GM23338 (cell line): ENCODE results near the gene GLRX. TPM values are rescaled to one million over a fixed set of nuclear protein-coding genes. Genes with fewer than 3 reads are reported as not detected.
A peak's percentile ranks its signal among the peaks of the same experiment; 100 is the strongest.

Source experiments
- ATAC-seq: fragments of 200-7000 bp; cut with Tn5 transposase; 3 replicates; pipeline ENCODE4 v1.9.1; 2020
- DNase-seq: peaks from one replicate; pipeline ENCODE4 v3.0.0-alpha.2; 2015; ENCODE audit warnings: low spot score
- H2AFZ ChIP-seq: fragments of 200-600 bp; sonication (generic); 2 replicates; pipeline ENCODE4 v1.8.0; 2016; ENCODE audit warnings: antibody characterized with exemption, mild to moderate bottlenecking, moderate library complexity
- H3F3A ChIP-seq: fragments of 200-600 bp; sonication (generic); replicated peaks from 2 replicates; pipeline ENCODE4 v1.8.0; 2017; ENCODE audit warnings: antibody characterized with exemption, mixed run types, low read depth
- H3K27ac ChIP-seq: fragments of 200-600 bp; sonication (generic); 2 replicates; pipeline ENCODE4 v1.6.1; 2016; ENCODE audit warnings: low read depth
- H3K27me3 ChIP-seq: fragments of 200-600 bp; sonication (generic); 2 replicates; pipeline ENCODE4 v1.8.0; 2016; ENCODE audit warnings: mild to moderate bottlenecking, mixed run types, moderate library complexity; ENCODE audit not compliant: insufficient read depth
- H3K36me3 ChIP-seq: fragments of 200-600 bp; sonication (generic); 2 replicates; pipeline ENCODE4 v1.8.0; 2016; ENCODE audit warnings: mild to moderate bottlenecking; ENCODE audit not compliant: insufficient read depth
- H3K4me1 ChIP-seq: fragments of 200-600 bp; sonication (generic); 2 replicates; pipeline ENCODE4 v1.8.0; 2016; ENCODE audit warnings: mild to moderate bottlenecking, moderate library complexity; ENCODE audit not compliant: insufficient read depth
- H3K4me2 ChIP-seq: fragments of 200-600 bp; sonication (generic); 2 replicates; pipeline ENCODE4 v1.7.1; 2017; ENCODE audit warnings: mixed run types
- H3K4me3 ChIP-seq: fragments of 200-600 bp; sonication (generic); 2 replicates; pipeline ENCODE4 v1.6.1; 2016; ENCODE audit warnings: mixed run types
- H3K79me2 ChIP-seq: fragments of 200-600 bp; sonication (generic); replicated peaks from 2 replicates; pipeline ENCODE4 v1.8.0; 2017; ENCODE audit warnings: mild to moderate bottlenecking; ENCODE audit not compliant: insufficient read depth
- H3K9me2 ChIP-seq: fragments of 200-600 bp; sonication (generic); 2 replicates; pipeline ENCODE4 v1.8.0; 2017; ENCODE audit not compliant: insufficient read depth
- H4K20me1 ChIP-seq: fragments of 200-600 bp; sonication (generic); replicated peaks from 2 replicates; pipeline ENCODE4 v1.8.0; 2017; ENCODE audit warnings: mild to moderate bottlenecking; ENCODE audit not compliant: insufficient read depth
- H3K27ac Mint-ChIP-seq: 2 replicates; pipeline ENCODE4 v1.8.0; 2020; ENCODE audit warnings: inconsistent platforms, mild to moderate bottlenecking, moderate library complexity, mixed read lengths
- H3K27me3 Mint-ChIP-seq: 3 replicates; pipeline ENCODE4 v1.8.0; 2022; ENCODE audit warnings: low read depth, mild to moderate bottlenecking, moderate library complexity, mixed read lengths, inconsistent platforms; ENCODE audit not compliant: insufficient read depth, poor library complexity
- H3K36me3 Mint-ChIP-seq: 3 replicates; pipeline ENCODE4 v1.8.0; 2021; ENCODE audit warnings: low read depth, mild to moderate bottlenecking, inconsistent platforms, moderate library complexity, mixed read lengths
- H3K4me1 Mint-ChIP-seq: 3 replicates; pipeline ENCODE4 v1.8.0; 2020; ENCODE audit warnings: mild to moderate bottlenecking, inconsistent platforms, mixed read lengths
- H3K4me3 Mint-ChIP-seq: 3 replicates; pipeline ENCODE4 v1.8.0; 2021; ENCODE audit warnings: moderate library complexity, mild to moderate bottlenecking, inconsistent platforms, mixed read lengths
- H3K9me3 Mint-ChIP-seq: 3 replicates; pipeline ENCODE4 v1.8.0; 2020; ENCODE audit warnings: moderate library complexity, mild to moderate bottlenecking, inconsistent platforms, mixed read lengths
- CREB1 ChIP-seq: fragments of 250-450 bp; sonication (Bioruptor Pico); IDR thresholded peaks from 2 replicates; pipeline ENCODE4 v1.5.0; 2020; ENCODE audit warnings: low read depth, mild to moderate bottlenecking, moderate library complexity
- EZH2 ChIP-seq: fragments of 200-600 bp; sonication (generic); IDR thresholded peaks from one replicate; pipeline ENCODE4 v1.8.0; 2017; ENCODE audit warnings: antibody characterized with exemption, mild to moderate bottlenecking, low read depth; ENCODE audit not compliant: unreplicated experiment
- EZH2phosphoT487 ChIP-seq: fragments of 200-600 bp; sonication (generic); IDR thresholded peaks from one replicate; pipeline ENCODE4 v1.8.1; 2018; ENCODE audit warnings: antibody characterized with exemption; ENCODE audit not compliant: unreplicated experiment
- JUNB ChIP-seq: IDR thresholded peaks from one replicate; pipeline ENCODE4 v1.6.1; 2016; ENCODE audit warnings: antibody characterized with exemption; ENCODE audit not compliant: unreplicated experiment
- NANOG ChIP-seq: IDR thresholded peaks from 2 replicates; pipeline ENCODE4 v1.6.1; 2016; ENCODE audit warnings: antibody characterized with exemption, borderline replicate concordance
- POLR2AphosphoS5 ChIP-seq: IDR thresholded peaks from 2 replicates; pipeline ENCODE4 v1.6.1; 2016; ENCODE audit warnings: antibody characterized with exemption, low read depth
- REST ChIP-seq: IDR thresholded peaks from one replicate; pipeline ENCODE4 v1.6.1; 2018; ENCODE audit warnings: antibody characterized with exemption; ENCODE audit not compliant: unreplicated experiment
- STAT1 ChIP-seq: IDR thresholded peaks from one replicate; pipeline ENCODE4 v1.6.1; 2016; ENCODE audit warnings: antibody characterized with exemption; ENCODE audit not compliant: unreplicated experiment
- ZNF331 ChIP-seq: fragments of 250-450 bp; sonication (Bioruptor Pico); IDR thresholded peaks from 2 replicates; pipeline ENCODE4 v1.5.0; 2020; ENCODE audit warnings: low read depth, mild to moderate bottlenecking, moderate library complexity
- polyA plus RNA-seq: library from polyadenylated mRNA; unstranded; fragments of >200 nt; fragmentation: Nextera tagmentation; extraction: Ambion mirVana; gene quantifications from 2 replicates; pipeline ENCODE4 v1.2.1, GENCODE V29; 2016
- total RNA-seq: library from RNA; depleted of rRNA; stranded (reverse); fragments of >200 nt; shearing (Covaris generic); gene quantifications from 2 replicates; pipeline ENCODE4 v1.2.3, GENCODE V29; 2014
- TF ChIP-seq, protein P1 (sequence below), 2 experiments: fragments of 200-600 bp in 1 of 2; sonication (generic) in 1 of 2; conservative IDR thresholded peaks; 2 replicates each; pipeline versions ENCODE4 v1.5.1 to v1.6.1; 2016 to 2017; ENCODE audit warnings: antibody characterized with exemption in 2 of 2, low read depth in 2 of 2, mild to moderate bottlenecking in 2 of 2, moderate library complexity in 1 of 2

The GLRX gene
- total and polyA plus RNA-seq, 2 experiments from 2014 or later, result 9.5 to 42.2 TPM

DNA sequence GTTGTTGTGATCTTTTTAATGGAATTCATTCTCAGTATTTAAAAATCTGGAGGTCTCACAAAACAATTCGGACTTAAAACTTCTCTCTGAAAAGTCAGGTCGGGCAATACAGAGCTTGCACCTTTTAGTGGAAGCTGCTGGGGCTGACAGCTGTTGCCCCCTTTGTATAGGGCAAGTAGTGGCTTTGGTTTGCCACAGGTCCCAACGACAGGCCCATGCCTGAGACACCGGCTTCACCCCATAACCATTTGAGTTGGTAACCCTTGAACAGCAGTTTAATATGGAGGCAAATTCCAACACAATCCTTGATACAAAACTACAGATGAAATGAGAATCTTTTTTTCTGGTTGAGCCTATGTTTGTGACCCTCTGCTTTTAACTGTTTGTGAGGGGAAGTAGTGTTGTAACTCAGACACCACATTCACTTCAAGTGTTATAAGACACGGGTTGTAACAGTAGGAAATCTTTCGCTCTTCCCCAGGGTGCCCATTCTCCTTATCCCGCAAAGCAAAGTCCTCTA, 752 bp upstream of the GLRX start (continued):
- TF ChIP-seq REST, result no peak
- TF ChIP-seq STAT1, result no peak
- no peak for TF ChIP-seq NANOG
- TF ChIP-seq, protein P1, sequence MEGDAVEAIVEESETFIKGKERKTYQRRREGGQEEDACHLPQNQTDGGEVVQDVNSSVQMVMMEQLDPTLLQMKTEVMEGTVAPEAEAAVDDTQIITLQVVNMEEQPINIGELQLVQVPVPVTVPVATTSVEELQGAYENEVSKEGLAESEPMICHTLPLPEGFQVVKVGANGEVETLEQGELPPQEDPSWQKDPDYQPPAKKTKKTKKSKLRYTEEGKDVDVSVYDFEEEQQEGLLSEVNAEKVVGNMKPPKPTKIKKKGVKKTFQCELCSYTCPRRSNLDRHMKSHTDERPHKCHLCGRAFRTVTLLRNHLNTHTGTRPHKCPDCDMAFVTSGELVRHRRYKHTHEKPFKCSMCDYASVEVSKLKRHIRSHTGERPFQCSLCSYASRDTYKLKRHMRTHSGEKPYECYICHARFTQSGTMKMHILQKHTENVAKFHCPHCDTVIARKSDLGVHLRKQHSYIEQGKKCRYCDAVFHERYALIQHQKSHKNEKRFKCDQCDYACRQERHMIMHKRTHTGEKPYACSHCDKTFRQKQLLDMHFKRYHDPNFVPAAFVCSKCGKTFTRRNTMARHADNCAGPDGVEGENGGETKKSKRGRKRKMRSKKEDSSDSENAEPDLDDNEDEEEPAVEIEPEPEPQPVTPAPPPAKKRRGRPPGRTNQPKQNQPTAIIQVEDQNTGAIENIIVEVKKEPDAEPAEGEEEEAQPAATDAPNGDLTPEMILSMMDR (conservative IDR thresholded peaks at IDR 0.05; ENCODE audit: low read depth in 2 of 2), result no peak
- no peak for TF ChIP-seq EZH2phosphoT487

- peak overlapping the region; percentile 94 for H3K4me3 Mint-ChIP-seq
- no peaks in the 10 kb centered on the region for H3K9me3 Mint-ChIP-seq
- Histone ChIP-seq H4K20me1 (no peaks in the 10 kb centered on the region), H3K27me3 (no peaks in the 10 kb centered on the region), H3K79me2 (0 out of 2 replicates have a peak, but pooled peaks cover 5% of the 10 kb centered on the region), H3K9me2 (no peaks in the 10 kb centered on the region), H3F3A (no peaks in the 10 kb centered on the region), H3K36me3 (no peaks in the 10 kb centered on the region), H3K4me3 (peak overlapping the region; percentile 77), H3K27ac (peak overlapping the region; percentile 29; the same call in 1 of the 2 replicates), H3K4me1 (peaks cover 28% of the 10 kb centered on the region), H2AFZ (peak overlapping the region; percentile 97), H3K4me2 (peak overlapping the region; percentile 84)
- peaks cover 44% of the 10 kb centered on the region for H3K4me1 Mint-ChIP-seq
- peak overlapping the region; percentile 42; the same call in 1 of the 2 replicates for H3K27ac Mint-ChIP-seq
- peaks cover 6% of the 10 kb centered on the region for H3K27me3 Mint-ChIP-seq
- peak; percentile 68 for ATAC-seq
- H3K36me3 Mint-ChIP-seq, result no peaks in the 10 kb centered on the region
- DNase-seq, result peak; percentile 71
- TF ChIP-seq CREB1 (CRISPR knock-in tag) (no peak), EZH2 (no peak), NANOG (no peak), JUNB (no peak), POLR2AphosphoS5 (no peak), STAT1 (no peak), ZNF331 (CRISPR knock-in tag) (no peak), EZH2phosphoT487 (no peak)
- TF ChIP-seq, protein P1 (conservative IDR thresholded peaks at IDR 0.05; ENCODE audit: low read depth in 2 of 2), result no peak
These were observed 434 bp downstream of the GLRX start for GRCh38 chr5:95822043-95822541.
